ENCODE data around the gene RFC5. TPM values are rescaled to one million over a fixed set of nuclear protein-coding genes. Genes with fewer than 3 reads are reported as not detected.

RFC5 gene
- total and polyA plus RNA-seq, 2 of the 13 experiments (the other 11 are each of a cell fraction or from before 2014, with no cell fraction given), result 16.8 to 51.4 TPM

DNA sequence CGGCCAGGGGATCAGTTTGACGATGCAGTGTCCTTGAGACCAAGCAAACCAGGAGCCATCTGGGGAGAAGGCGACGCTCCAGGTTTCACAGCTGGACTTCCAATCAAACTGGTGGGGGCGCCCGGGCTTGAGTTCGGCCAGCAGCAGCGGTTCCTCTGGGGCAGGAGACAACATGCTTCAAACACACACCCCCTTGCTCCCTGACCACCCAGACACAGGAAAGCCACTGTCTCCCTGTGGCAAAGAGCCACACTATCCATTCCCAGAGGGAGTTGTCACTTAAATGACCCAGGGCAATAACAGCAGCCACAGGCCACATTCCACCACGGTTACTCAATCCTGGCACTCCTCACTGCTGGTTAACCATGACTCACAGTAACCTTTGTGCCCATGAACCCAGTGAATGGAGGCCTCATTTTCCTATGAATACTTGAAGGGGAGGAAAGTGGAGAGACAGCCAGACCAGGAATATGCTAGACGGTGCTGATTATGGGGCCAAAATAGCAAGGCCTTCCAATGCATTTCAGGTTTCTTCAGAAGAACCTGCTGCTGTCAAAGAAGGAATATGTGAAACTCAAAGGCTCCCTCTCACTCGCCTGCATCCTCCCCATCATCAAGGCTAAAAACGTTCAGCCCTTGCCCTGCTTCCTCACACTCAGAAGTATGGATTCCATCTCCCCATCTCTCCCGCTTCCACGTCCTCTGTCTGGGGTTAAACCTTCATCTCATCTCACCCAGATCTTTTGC lies 36.0 kb downstream of the RFC5 start (continued):
- TF ChIP-seq, protein P1, sequence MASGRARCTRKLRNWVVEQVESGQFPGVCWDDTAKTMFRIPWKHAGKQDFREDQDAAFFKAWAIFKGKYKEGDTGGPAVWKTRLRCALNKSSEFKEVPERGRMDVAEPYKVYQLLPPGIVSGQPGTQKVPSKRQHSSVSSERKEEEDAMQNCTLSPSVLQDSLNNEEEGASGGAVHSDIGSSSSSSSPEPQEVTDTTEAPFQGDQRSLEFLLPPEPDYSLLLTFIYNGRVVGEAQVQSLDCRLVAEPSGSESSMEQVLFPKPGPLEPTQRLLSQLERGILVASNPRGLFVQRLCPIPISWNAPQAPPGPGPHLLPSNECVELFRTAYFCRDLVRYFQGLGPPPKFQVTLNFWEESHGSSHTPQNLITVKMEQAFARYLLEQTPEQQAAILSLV (CRISPR knock-in tag; IDR thresholded peaks at IDR 0.05; ENCODE audit: borderline replicate concordance), result no peak
- TF ChIP-seq, protein P2, sequence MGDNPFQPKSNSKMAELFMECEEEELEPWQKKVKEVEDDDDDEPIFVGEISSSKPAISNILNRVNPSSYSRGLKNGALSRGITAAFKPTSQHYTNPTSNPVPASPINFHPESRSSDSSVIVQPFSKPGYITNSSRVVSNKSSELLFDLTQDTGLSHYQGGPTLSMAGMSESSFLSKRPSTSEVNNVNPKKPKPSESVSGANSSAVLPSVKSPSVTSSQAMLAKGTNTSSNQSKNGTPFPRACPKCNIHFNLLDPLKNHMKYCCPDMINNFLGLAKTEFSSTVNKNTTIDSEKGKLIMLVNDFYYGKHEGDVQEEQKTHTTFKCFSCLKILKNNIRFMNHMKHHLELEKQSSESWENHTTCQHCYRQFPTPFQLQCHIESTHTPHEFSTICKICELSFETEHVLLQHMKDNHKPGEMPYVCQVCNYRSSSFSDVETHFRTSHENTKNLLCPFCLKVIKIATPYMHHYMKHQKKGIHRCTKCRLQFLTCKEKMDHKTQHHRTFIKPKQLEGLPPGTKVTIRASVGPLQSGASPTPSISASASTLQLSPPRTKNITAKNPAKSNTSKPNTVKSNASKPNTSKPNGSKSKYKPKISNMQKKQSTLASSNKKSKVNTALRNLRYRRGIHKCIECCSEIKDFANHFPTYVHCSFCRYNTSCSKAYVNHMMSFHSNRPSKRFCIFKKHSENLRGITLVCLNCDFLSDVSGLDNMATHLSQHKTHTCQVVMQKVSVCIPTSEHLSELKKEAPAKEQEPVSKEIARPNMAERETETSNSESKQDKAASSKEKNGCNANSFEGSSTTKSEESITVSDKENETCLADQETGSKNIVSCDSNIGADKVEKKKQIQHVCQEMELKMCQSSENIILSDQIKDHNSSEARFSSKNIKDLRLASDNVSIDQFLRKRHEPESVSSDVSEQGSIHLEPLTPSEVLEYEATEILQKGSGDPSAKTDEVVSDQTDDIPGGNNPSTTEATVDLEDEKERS (CRISPR knock-in tag; IDR thresholded peaks at IDR 0.05), result peak; percentile 81
- TF ChIP-seq ZNF30 (CRISPR knock-in tag; IDR thresholded peaks at IDR 0.05), result no peak
- TF ChIP-seq GPN1 (CRISPR knock-in tag; IDR thresholded peaks at IDR 0.05; ENCODE audit: borderline replicate concordance), result no peak
- TF ChIP-seq ELF4 (CRISPR knock-in tag; IDR thresholded peaks at IDR 0.05; ENCODE audit: borderline replicate concordance), result 0 out of 2 replicates have a peak, but pooled peaks have one; percentile 56
- peak; percentile 78 for TF ChIP-seq NR2F2 (IDR thresholded peaks at IDR 0.05; ENCODE audit: borderline replicate concordance, low read depth)
- peak; percentile 43; the same call in 1 of the 2 replicates for TF ChIP-seq FOXJ3 (CRISPR knock-in tag; IDR thresholded peaks at IDR 0.05; ENCODE audit: borderline replicate concordance)
- TF ChIP-seq ZNF296 (CRISPR knock-in tag; conservative IDR thresholded peaks at IDR 0.05), result no peak
- TF ChIP-seq XRCC5 (optimal IDR thresholded peaks at IDR 0.05; ENCODE audit: low read length), result peak; percentile 74
- TF ChIP-seq HOXA7 (CRISPR knock-in tag; IDR thresholded peaks at IDR 0.05), result no peak
- no peak for TF ChIP-seq TRIM24 (CRISPR knock-in tag; IDR thresholded peaks at IDR 0.05)
- TF ChIP-seq SOX6 (IDR thresholded peaks at IDR 0.05), result no peak
- peak; percentile 89 for TF ChIP-seq SOX6 (CRISPR knock-in tag; IDR thresholded peaks at IDR 0.05)
- no peak for TF ChIP-seq RFXANK (CRISPR knock-in tag; IDR thresholded peaks at IDR 0.05)
- TF ChIP-seq, protein P3, sequence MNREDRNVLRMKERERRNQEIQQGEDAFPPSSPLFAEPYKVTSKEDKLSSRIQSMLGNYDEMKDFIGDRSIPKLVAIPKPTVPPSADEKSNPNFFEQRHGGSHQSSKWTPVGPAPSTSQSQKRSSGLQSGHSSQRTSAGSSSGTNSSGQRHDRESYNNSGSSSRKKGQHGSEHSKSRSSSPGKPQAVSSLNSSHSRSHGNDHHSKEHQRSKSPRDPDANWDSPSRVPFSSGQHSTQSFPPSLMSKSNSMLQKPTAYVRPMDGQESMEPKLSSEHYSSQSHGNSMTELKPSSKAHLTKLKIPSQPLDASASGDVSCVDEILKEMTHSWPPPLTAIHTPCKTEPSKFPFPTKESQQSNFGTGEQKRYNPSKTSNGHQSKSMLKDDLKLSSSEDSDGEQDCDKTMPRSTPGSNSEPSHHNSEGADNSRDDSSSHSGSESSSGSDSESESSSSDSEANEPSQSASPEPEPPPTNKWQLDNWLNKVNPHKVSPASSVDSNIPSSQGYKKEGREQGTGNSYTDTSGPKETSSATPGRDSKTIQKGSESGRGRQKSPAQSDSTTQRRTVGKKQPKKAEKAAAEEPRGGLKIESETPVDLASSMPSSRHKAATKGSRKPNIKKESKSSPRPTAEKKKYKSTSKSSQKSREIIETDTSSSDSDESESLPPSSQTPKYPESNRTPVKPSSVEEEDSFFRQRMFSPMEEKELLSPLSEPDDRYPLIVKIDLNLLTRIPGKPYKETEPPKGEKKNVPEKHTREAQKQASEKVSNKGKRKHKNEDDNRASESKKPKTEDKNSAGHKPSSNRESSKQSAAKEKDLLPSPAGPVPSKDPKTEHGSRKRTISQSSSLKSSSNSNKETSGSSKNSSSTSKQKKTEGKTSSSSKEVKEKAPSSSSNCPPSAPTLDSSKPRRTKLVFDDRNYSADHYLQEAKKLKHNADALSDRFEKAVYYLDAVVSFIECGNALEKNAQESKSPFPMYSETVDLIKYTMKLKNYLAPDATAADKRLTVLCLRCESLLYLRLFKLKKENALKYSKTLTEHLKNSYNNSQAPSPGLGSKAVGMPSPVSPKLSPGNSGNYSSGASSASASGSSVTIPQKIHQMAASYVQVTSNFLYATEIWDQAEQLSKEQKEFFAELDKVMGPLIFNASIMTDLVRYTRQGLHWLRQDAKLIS (CRISPR knock-in tag; IDR thresholded peaks at IDR 0.05), result no peak
- TF ChIP-seq, protein P4, sequence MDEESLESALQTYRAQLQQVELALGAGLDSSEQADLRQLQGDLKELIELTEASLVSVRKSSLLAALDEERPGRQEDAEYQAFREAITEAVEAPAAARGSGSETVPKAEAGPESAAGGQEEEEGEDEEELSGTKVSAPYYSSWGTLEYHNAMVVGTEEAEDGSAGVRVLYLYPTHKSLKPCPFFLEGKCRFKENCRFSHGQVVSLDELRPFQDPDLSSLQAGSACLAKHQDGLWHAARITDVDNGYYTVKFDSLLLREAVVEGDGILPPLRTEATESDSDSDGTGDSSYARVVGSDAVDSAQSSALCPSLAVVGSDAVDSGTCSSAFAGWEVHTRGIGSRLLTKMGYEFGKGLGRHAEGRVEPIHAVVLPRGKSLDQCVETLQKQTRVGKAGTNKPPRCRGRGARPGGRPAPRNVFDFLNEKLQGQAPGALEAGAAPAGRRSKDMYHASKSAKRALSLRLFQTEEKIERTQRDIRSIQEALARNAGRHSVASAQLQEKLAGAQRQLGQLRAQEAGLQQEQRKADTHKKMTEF (CRISPR knock-in tag; IDR thresholded peaks at IDR 0.05), result peak; percentile 94
- TF ChIP-seq MBNL3 (CRISPR knock-in tag; conservative IDR thresholded peaks at IDR 0.05), result no peak
- no peak for TF ChIP-seq ZNF230 (CRISPR knock-in tag; IDR thresholded peaks at IDR 0.05)
- no peak for TF ChIP-seq ZNF879 (CRISPR knock-in tag; IDR thresholded peaks at IDR 0.05)
- TF ChIP-seq HDAC6 (IDR thresholded peaks at IDR 0.05; ENCODE audit: low read depth, low read length), result no peak
- no peak for TF ChIP-seq ZNF570 (CRISPR knock-in tag; IDR thresholded peaks at IDR 0.05; ENCODE audit: borderline replicate concordance)
- no peak for TF ChIP-seq PAX8 (CRISPR knock-in tag; IDR thresholded peaks at IDR 0.05; ENCODE audit: borderline replicate concordance)
